SU-DHL-6 (cell line): ENCODE results near the gene RHBDD2.

Source experiments
- H2AFZ ChIP-seq: fragments of 200-600 bp; sonication (generic); 2 replicates; pipeline ENCODE4 v1.6.1; 2014; ENCODE audit warnings: low read depth, mild to moderate bottlenecking, moderate library complexity, mixed read lengths, antibody characterized with exemption, low read length; ENCODE audit not compliant: severe bottlenecking
- H3F3A ChIP-seq: fragments of 200-600 bp; shearing (Covaris generic); 2 replicates; pipeline ENCODE4 v1.6.0; 2016; ENCODE audit warnings: antibody characterized with exemption, mild to moderate bottlenecking; ENCODE audit not compliant: insufficient read depth
- H3K27ac ChIP-seq: fragments of 200-600 bp; sonication (generic); 2 replicates; pipeline ENCODE4 v1.5.1; 2016; ENCODE audit warnings: low read depth, mild to moderate bottlenecking, low read length, moderate library complexity, mixed read lengths
- H3K27me3 ChIP-seq: fragments of 200-600 bp; sonication (generic), shearing (Covaris generic); 2 replicates; pipeline ENCODE4 v1.6.0; 2014; ENCODE audit warnings: mild to moderate bottlenecking, low read length
- H3K36me3 ChIP-seq: fragments of 200-600 bp; sonication (generic); 2 replicates; pipeline ENCODE4 v1.6.1; 2014; ENCODE audit warnings: mild to moderate bottlenecking, low read length, mixed read lengths
- H3K4me2 ChIP-seq: fragments of 300-600, 200-600 bp; shearing (Covaris generic), sonication (generic); 2 replicates; pipeline ENCODE4 v1.6.0; 2014; ENCODE audit warnings: low read length, low read depth, mild to moderate bottlenecking; ENCODE audit not compliant: poor library complexity, severe bottlenecking
- H3K4me3 ChIP-seq: fragments of 200-600 bp; sonication (generic); 2 replicates; pipeline ENCODE4 v1.5.1; 2014; ENCODE audit warnings: antibody characterized with exemption, low read length, mild to moderate bottlenecking, mixed read lengths; ENCODE audit not compliant: insufficient read depth, poor library complexity, severe bottlenecking
- H3K79me2 ChIP-seq: fragments of 200-600 bp; sonication (generic); 2 replicates; pipeline ENCODE4 v1.6.1; 2014; ENCODE audit warnings: mild to moderate bottlenecking, low read length, moderate library complexity; ENCODE audit not compliant: insufficient read depth
- H3K9ac ChIP-seq: fragments of 200-600 bp; sonication (generic); 2 replicates; pipeline ENCODE4 v1.7.0; 2014; ENCODE audit warnings: mild to moderate bottlenecking, low read length
- H3K9me2 ChIP-seq: fragments of 200-600 bp; sonication (generic); replicated peaks from 2 replicates; pipeline ENCODE4 v1.6.1; 2014; ENCODE audit warnings: low read length; ENCODE audit not compliant: insufficient read depth
- H3K9me3 ChIP-seq: fragments of 200-600 bp; sonication (generic); 2 replicates; pipeline ENCODE4 v1.6.1; 2014; ENCODE audit warnings: low read length, mixed read lengths; ENCODE audit not compliant: insufficient read depth
- H4K20me1 ChIP-seq: fragments of 200-600 bp; sonication (generic); 2 replicates; pipeline ENCODE4 v1.6.1; 2014; ENCODE audit warnings: low read depth, mild to moderate bottlenecking, antibody characterized with exemption, low read length, moderate library complexity, mixed read lengths
- CTCF ChIP-seq: fragments of 200-600 bp; sonication (generic); IDR thresholded peaks from one replicate; pipeline ENCODE4 v1.5.1; 2017; ENCODE audit warnings: antibody characterized with exemption, mild to moderate bottlenecking, low read length, moderate library complexity; ENCODE audit not compliant: insufficient read depth, poor library complexity, severe bottlenecking
- EZH2phosphoT487 ChIP-seq: fragments of 200-600 bp; sonication (generic), shearing (Covaris generic); conservative IDR thresholded peaks from 2 replicates; pipeline ENCODE4 v1.6.1; 2018; ENCODE audit warnings: mild to moderate bottlenecking, antibody characterized with exemption, low read length, moderate library complexity, mixed read lengths

RHBDD2 gene

GRCh38 chr7:75913437-75913836 lies 34.6 kb downstream of the RHBDD2 start:
- Histone ChIP-seq H3K4me2 (no peak overlapping the region), H3K27me3 (no peaks in the 10 kb centered on the region), H3K4me3 (no peak overlapping the region), H3K9me3 (no peaks in the 10 kb centered on the region), H3K79me2 (no peaks in the 10 kb centered on the region), H3K9ac (no peak overlapping the region), H4K20me1 (no peaks in the 10 kb centered on the region), H3K36me3 (no peaks in the 10 kb centered on the region), H2AFZ (no peak overlapping the region), H3K9me2 (no peaks in the 10 kb centered on the region), H3K27ac (no peak overlapping the region), H3F3A (no peaks in the 10 kb centered on the region)
- no peak for TF ChIP-seq EZH2phosphoT487
- TF ChIP-seq CTCF: no peak

GRCh38 chr7:75914169-75914654 lies 35.4 kb downstream of the RHBDD2 start:
- H4K20me1 ChIP-seq: no peaks in the 10 kb centered on the region
- no peaks in the 10 kb centered on the region for H3K79me2 ChIP-seq
- no peaks in the 10 kb centered on the region for H3K9me2 ChIP-seq
- H2AFZ ChIP-seq: peak overlapping the region; percentile 91
- H3K9me3 ChIP-seq: no peaks in the 10 kb centered on the region
- H3K36me3 ChIP-seq: no peaks in the 10 kb centered on the region
- H3K9ac ChIP-seq: peak overlapping the region; percentile 71
- no peaks in the 10 kb centered on the region for H3K27me3 ChIP-seq
- no peak for TF ChIP-seq CTCF
- TF ChIP-seq EZH2phosphoT487: no peak
- no peaks in the 10 kb centered on the region for H3F3A ChIP-seq
- peak overlapping the region; percentile 60 for H3K4me2 ChIP-seq
- peak overlapping the region; percentile 75 for H3K4me3 ChIP-seq
- peak overlapping the region; percentile 25; the same call in 1 of the 2 replicates for H3K27ac ChIP-seq

- peak within 1 kb of the TSS; percentile 86 for H3K4me3 ChIP-seq
- TF ChIP-seq CTCF: no peak
- no peak for TF ChIP-seq EZH2phosphoT487
- H4K20me1 ChIP-seq: no peaks in the 10 kb centered on the region
- H3K79me2 ChIP-seq: no peaks in the 10 kb centered on the region
- peak within 1 kb of the TSS; percentile 91 for H2AFZ ChIP-seq
- H3K9me2 ChIP-seq: no peaks in the 10 kb centered on the region
- no peaks in the 10 kb centered on the region for H3K36me3 ChIP-seq
- H3K27ac ChIP-seq: peak within 1 kb of the TSS; percentile 25; the same call in 1 of the 2 replicates
- peak within 1 kb of the TSS; percentile 78 for H3K9ac ChIP-seq
- no peaks in the 10 kb centered on the region for H3K27me3 ChIP-seq
- H3F3A ChIP-seq: no peaks in the 10 kb centered on the region
- peak within 1 kb of the TSS; percentile 79 for H3K4me2 ChIP-seq
- no peaks in the 10 kb centered on the region for H3K9me3 ChIP-seq
Observed at GRCh38 chr7:75914655-75915415, 36.0 kb downstream of the RHBDD2 start, which contains the start of gene POR. POR (plus strand) TSS chr7:75915155; CDS start chr7:75954002, 38,847 bp downstream.
